HTERT RPE-1 (cell line): ENCODE measurements around the gene TMED1.
"Not testable (repeated sequence)": the region's sequence is repeated elsewhere in the genome, so short reads cannot be mapped to it uniquely, and the experiment has no call there.

Source experiments
- in situ Hi-C: fragments of 300-500 bp; cut with MboI; formaldehyde crosslinking; loops from 4 replicates; pipeline ENCODE4 v1.14.3; 2020; ENCODE audit warnings: low sequenced_read_pairs

Gene TMED1

GRCh38 chr19:10835754-10836478 lies at the start of gene TMED1:
TSS of gene TMED1 (minus strand) at chr19:10836212. CDS start at chr19:10836191, 21 bp downstream.
- in situ Hi-C loops = no loop called here

GRCh38 chr19:10885201-10886169 lies 49.5 kb upstream of the TMED1 start:
- in situ Hi-C loops = no loop called here

- in situ Hi-C loops = no loop called here
Measured at GRCh38 chr19:10884274-10884673, 48.3 kb upstream of the TMED1 start.

- in situ Hi-C loops = no loop called here
Measured at GRCh38 chr19:10882108-10882457, 46.1 kb upstream of the TMED1 start.

GRCh38 chr19:10881403-10882107 lies 45.5 kb upstream of the TMED1 start:
- in situ Hi-C loops = no loop called here

- in situ Hi-C loops = no loop called here
Measured at GRCh38 chr19:10878253-10878652, 42.2 kb upstream of the TMED1 start.

GRCh38 chr19:10877608-10878007 lies 41.6 kb upstream of the TMED1 start:
- in situ Hi-C loops = not testable (repeated sequence)

- in situ Hi-C loops = no loop called here
Measured at GRCh38 chr19:10876459-10877240, 40.6 kb upstream of the TMED1 start.

- in situ Hi-C loops = no loop called here
Measured at GRCh38 chr19:10874024-10874423, 38.0 kb upstream of the TMED1 start.

- in situ Hi-C loops = no loop called here
Measured at GRCh38 chr19:10872546-10873107, 36.6 kb upstream of the TMED1 start.

GRCh38 chr19:10871711-10872545 lies 35.9 kb upstream of the TMED1 start:
- in situ Hi-C loops = no loop called here

GRCh38 chr19:10870955-10871603 lies 35.1 kb upstream of the TMED1 start, which contains the start of gene CARM1:
TSS of gene CARM1 (plus strand) at chr19:10871553. CDS start at chr19:10871703, 150 bp downstream.
- in situ Hi-C loops = no loop called here

GRCh38 chr19:10870501-10870954 lies 34.5 kb upstream of the TMED1 start:
- in situ Hi-C loops = no loop called here

- in situ Hi-C loops = not testable (repeated sequence)
Measured at GRCh38 chr19:10869872-10870311, 33.9 kb upstream of the TMED1 start.

- in situ Hi-C loops = no loop called here
Measured at GRCh38 chr19:10868872-10869547, 33.0 kb upstream of the TMED1 start.

GRCh38 chr19:10866495-10866894 lies 30.5 kb upstream of the TMED1 start:
- in situ Hi-C loops = no loop called here

- in situ Hi-C loops = no loop called here
Measured at GRCh38 chr19:10864538-10864899, 28.5 kb upstream of the TMED1 start.

GRCh38 chr19:10863107-10863717 lies 27.2 kb upstream of the TMED1 start:
- in situ Hi-C loops = no loop called here
